HepG2 (cell line): ENCODE measurements around the gene PRKCE. TPM values are rescaled to one million over a fixed set of nuclear protein-coding genes. Genes with fewer than 3 reads are reported as not detected.
A peak's percentile ranks its signal among the peaks of the same experiment; 100 is the strongest.

Experiments used
- ARHGAP35 ChIP-seq: sonication (generic); formaldehyde crosslinking; IDR thresholded peaks from 2 replicates; pipeline ENCODE4 v1.9.0; 2022; ENCODE audit warnings: mild to moderate bottlenecking, inconsistent platforms, moderate library complexity, missing genetic modification reagents, borderline replicate concordance
- CBX5 ChIP-seq: sonication (generic); formaldehyde crosslinking; IDR thresholded peaks from 2 replicates; pipeline ENCODE4 v1.4.0; 2020; ENCODE audit warnings: missing genetic modification reagents, borderline replicate concordance
- KAT7 ChIP-seq: IDR thresholded peaks from 2 replicates; pipeline ENCODE4 v1.6.1; 2018; ENCODE audit warnings: borderline replicate concordance, missing compliant biosample characterization
- RBFOX2 ChIP-seq: fragments of 200-400 bp; formaldehyde crosslinking; IDR thresholded peaks from 2 replicates; pipeline ENCODE4 v1.6.1; 2017; ENCODE audit warnings: low read depth, mild to moderate bottlenecking, low read length
- TAF1 ChIP-seq: sonication (generic); formaldehyde crosslinking; IDR thresholded peaks from 2 replicates; pipeline ENCODE4 v1.4.0; 2020; ENCODE audit warnings: missing genetic modification reagents
- ZFP36 ChIP-seq: fragments of 150-350 bp; IDR thresholded peaks from 2 replicates; pipeline ENCODE4 v1.6.1; 2018; ENCODE audit warnings: borderline replicate concordance, low read length, low read depth; ENCODE audit not compliant: partially characterized antibody
- ZKSCAN8 ChIP-seq: IDR thresholded peaks from 2 replicates; pipeline ENCODE4 v1.6.1; 2016; ENCODE audit warnings: borderline replicate concordance, missing genetic modification reagents, missing compliant biosample characterization
- ZNF121 ChIP-seq: sonication (generic); formaldehyde crosslinking; IDR thresholded peaks from 2 replicates; pipeline ENCODE4 v1.5.0; 2020; ENCODE audit warnings: mild to moderate bottlenecking, missing genetic modification reagents
- polyA plus RNA-seq, 8 experiments: library from polyadenylated mRNA; depleted of rRNA in 3 of 8; stranded (reverse) in 7 of 8; unstranded in 1 of 8; fragments of >200 nt; fragmentation: Illumina TruSeq in 4 of 8; extraction: Trizol in 4 of 8; gene quantifications; 2 replicates each; pipeline versions ENCODE4 v1.2.1 to v1.2.3, GENCODE V29; 2011 to 2016; ENCODE audit warnings: low read depth in 4 of 8, missing spikeins in 1 of 8, mixed read lengths in 1 of 8; ENCODE audit not compliant: insufficient read depth in 1 of 8
- total RNA-seq, 5 experiments: library from RNA; depleted of rRNA; stranded (reverse); fragments of >200 nt; fragmentation: Illumina TruSeq; extraction: Trizol; gene quantifications; 2 replicates each; pipeline ENCODE4 v1.2.3, GENCODE V29; 2016; ENCODE audit warnings: low read depth in 1 of 5
- TF ChIP-seq, protein P1 (sequence below): sonication (generic); formaldehyde crosslinking; IDR thresholded peaks from 2 replicates; pipeline ENCODE4 v1.4.0; 2020; ENCODE audit warnings: low read depth, missing genetic modification reagents
- TF ChIP-seq, protein P2 (sequence below): sonication (generic); formaldehyde crosslinking; IDR thresholded peaks from 2 replicates; pipeline ENCODE4 v1.9.0; 2022; ENCODE audit warnings: low read depth, missing genetic modification reagents
- TF ChIP-seq, protein P3 (sequence below): sonication (generic); formaldehyde crosslinking; conservative IDR thresholded peaks from 2 replicates; pipeline ENCODE4 v1.4.0; 2020; ENCODE audit warnings: mild to moderate bottlenecking, missing genetic modification reagents, moderate library complexity
- TF ChIP-seq, protein P4 (sequence below): sonication (generic); formaldehyde crosslinking; IDR thresholded peaks from 2 replicates; pipeline ENCODE4 v1.9.0; 2021; ENCODE audit warnings: missing genetic modification reagents, borderline replicate concordance
- TF ChIP-seq, protein P5 (sequence below): IDR thresholded peaks from 2 replicates; pipeline ENCODE4 v1.6.1; 2016; ENCODE audit warnings: control low read depth

PRKCE gene
- total and polyA plus RNA-seq, 2 of the 13 experiments (the other 11 are each of a cell fraction or from before 2014, with no cell fraction given) = 1.0 to 3.9 TPM

- TF ChIP-seq, protein P1, sequence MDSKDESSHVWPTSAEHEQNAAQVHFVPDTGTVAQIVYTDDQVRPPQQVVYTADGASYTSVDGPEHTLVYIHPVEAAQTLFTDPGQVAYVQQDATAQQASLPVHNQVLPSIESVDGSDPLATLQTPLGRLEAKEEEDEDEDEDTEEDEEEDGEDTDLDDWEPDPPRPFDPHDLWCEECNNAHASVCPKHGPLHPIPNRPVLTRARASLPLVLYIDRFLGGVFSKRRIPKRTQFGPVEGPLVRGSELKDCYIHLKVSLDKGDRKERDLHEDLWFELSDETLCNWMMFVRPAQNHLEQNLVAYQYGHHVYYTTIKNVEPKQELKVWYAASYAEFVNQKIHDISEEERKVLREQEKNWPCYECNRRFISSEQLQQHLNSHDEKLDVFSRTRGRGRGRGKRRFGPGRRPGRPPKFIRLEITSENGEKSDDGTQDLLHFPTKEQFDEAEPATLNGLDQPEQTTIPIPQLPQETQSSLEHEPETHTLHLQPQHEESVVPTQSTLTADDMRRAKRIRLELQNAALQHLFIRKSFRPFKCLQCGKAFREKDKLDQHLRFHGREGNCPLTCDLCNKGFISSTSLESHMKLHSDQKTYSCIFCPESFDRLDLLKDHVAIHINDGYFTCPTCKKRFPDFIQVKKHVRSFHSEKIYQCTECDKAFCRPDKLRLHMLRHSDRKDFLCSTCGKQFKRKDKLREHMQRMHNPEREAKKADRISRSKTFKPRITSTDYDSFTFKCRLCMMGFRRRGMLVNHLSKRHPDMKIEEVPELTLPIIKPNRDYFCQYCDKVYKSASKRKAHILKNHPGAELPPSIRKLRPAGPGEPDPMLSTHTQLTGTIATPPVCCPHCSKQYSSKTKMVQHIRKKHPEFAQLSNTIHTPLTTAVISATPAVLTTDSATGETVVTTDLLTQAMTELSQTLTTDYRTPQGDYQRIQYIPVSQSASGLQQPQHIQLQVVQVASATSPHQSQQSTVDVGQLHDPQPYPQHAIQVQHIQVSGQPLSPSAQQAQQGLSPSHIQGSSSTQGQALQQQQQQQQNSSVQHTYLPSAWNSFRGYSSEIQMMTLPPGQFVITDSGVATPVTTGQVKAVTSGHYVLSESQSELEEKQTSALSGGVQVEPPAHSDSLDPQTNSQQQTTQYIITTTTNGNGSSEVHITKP = no peak
- TF ChIP-seq ZNF121 (CRISPR knock-in tag) = no peak
- TF ChIP-seq CBX5 (CRISPR knock-in tag) = no peak
- peak; percentile 27 for TF ChIP-seq KAT7 (CRISPR knock-in tag)
- TF ChIP-seq, protein P2, sequence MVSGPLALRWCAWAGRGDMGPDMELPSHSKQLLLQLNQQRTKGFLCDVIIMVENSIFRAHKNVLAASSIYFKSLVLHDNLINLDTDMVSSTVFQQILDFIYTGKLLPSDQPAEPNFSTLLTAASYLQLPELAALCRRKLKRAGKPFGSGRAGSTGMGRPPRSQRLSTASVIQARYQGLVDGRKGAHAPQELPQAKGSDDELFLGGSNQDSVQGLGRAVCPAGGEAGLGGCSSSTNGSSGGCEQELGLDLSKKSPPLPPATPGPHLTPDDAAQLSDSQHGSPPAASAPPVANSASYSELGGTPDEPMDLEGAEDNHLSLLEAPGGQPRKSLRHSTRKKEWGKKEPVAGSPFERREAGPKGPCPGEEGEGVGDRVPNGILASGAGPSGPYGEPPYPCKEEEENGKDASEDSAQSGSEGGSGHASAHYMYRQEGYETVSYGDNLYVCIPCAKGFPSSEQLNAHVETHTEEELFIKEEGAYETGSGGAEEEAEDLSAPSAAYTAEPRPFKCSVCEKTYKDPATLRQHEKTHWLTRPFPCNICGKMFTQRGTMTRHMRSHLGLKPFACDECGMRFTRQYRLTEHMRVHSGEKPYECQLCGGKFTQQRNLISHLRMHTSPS (CRISPR knock-in tag) = no peak
- peak; percentile 80 for TF ChIP-seq RBFOX2
- TF ChIP-seq, protein P3, sequence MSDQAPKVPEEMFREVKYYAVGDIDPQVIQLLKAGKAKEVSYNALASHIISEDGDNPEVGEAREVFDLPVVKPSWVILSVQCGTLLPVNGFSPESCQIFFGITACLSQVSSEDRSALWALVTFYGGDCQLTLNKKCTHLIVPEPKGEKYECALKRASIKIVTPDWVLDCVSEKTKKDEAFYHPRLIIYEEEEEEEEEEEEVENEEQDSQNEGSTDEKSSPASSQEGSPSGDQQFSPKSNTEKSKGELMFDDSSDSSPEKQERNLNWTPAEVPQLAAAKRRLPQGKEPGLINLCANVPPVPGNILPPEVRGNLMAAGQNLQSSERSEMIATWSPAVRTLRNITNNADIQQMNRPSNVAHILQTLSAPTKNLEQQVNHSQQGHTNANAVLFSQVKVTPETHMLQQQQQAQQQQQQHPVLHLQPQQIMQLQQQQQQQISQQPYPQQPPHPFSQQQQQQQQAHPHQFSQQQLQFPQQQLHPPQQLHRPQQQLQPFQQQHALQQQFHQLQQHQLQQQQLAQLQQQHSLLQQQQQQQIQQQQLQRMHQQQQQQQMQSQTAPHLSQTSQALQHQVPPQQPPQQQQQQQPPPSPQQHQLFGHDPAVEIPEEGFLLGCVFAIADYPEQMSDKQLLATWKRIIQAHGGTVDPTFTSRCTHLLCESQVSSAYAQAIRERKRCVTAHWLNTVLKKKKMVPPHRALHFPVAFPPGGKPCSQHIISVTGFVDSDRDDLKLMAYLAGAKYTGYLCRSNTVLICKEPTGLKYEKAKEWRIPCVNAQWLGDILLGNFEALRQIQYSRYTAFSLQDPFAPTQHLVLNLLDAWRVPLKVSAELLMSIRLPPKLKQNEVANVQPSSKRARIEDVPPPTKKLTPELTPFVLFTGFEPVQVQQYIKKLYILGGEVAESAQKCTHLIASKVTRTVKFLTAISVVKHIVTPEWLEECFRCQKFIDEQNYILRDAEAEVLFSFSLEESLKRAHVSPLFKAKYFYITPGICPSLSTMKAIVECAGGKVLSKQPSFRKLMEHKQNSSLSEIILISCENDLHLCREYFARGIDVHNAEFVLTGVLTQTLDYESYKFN (CRISPR knock-in tag) = peak; percentile 46; the same call in 1 of the 2 replicates
- TF ChIP-seq, protein P4, sequence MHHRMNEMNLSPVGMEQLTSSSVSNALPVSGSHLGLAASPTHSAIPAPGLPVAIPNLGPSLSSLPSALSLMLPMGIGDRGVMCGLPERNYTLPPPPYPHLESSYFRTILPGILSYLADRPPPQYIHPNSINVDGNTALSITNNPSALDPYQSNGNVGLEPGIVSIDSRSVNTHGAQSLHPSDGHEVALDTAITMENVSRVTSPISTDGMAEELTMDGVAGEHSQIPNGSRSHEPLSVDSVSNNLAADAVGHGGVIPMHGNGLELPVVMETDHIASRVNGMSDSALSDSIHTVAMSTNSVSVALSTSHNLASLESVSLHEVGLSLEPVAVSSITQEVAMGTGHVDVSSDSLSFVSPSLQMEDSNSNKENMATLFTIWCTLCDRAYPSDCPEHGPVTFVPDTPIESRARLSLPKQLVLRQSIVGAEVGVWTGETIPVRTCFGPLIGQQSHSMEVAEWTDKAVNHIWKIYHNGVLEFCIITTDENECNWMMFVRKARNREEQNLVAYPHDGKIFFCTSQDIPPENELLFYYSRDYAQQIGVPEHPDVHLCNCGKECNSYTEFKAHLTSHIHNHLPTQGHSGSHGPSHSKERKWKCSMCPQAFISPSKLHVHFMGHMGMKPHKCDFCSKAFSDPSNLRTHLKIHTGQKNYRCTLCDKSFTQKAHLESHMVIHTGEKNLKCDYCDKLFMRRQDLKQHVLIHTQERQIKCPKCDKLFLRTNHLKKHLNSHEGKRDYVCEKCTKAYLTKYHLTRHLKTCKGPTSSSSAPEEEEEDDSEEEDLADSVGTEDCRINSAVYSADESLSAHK (CRISPR knock-in tag) = no peak
- TF ChIP-seq, protein P5, sequence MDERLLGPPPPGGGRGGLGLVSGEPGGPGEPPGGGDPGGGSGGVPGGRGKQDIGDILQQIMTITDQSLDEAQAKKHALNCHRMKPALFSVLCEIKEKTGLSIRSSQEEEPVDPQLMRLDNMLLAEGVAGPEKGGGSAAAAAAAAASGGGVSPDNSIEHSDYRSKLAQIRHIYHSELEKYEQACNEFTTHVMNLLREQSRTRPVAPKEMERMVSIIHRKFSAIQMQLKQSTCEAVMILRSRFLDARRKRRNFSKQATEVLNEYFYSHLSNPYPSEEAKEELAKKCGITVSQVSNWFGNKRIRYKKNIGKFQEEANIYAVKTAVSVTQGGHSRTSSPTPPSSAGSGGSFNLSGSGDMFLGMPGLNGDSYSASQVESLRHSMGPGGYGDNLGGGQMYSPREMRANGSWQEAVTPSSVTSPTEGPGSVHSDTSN = no peak
- TF ChIP-seq TAF1 (CRISPR knock-in tag) = 0 out of 2 replicates have a peak, but pooled peaks have one; percentile 35
- 0 out of 2 replicates have a peak, but pooled peaks have one; percentile 29 for TF ChIP-seq ZKSCAN8 (CRISPR knock-in tag)
- no peak for TF ChIP-seq ZFP36
- 0 out of 2 replicates have a peak, but pooled peaks have one; percentile 16 for TF ChIP-seq ARHGAP35
These were observed 1.3 kb upstream of the PRKCE start (continued) for GRCh38 chr2:45649858-45650811.
